KG1 (cell line): ENCODE data around the gene GPX3.

ENCODE experiments used
- DNase-seq: peaks from one replicate; lab custom pipeline; 2025; lab: John Stamatoyannopoulos, UW

The GPX3 gene

DNA sequence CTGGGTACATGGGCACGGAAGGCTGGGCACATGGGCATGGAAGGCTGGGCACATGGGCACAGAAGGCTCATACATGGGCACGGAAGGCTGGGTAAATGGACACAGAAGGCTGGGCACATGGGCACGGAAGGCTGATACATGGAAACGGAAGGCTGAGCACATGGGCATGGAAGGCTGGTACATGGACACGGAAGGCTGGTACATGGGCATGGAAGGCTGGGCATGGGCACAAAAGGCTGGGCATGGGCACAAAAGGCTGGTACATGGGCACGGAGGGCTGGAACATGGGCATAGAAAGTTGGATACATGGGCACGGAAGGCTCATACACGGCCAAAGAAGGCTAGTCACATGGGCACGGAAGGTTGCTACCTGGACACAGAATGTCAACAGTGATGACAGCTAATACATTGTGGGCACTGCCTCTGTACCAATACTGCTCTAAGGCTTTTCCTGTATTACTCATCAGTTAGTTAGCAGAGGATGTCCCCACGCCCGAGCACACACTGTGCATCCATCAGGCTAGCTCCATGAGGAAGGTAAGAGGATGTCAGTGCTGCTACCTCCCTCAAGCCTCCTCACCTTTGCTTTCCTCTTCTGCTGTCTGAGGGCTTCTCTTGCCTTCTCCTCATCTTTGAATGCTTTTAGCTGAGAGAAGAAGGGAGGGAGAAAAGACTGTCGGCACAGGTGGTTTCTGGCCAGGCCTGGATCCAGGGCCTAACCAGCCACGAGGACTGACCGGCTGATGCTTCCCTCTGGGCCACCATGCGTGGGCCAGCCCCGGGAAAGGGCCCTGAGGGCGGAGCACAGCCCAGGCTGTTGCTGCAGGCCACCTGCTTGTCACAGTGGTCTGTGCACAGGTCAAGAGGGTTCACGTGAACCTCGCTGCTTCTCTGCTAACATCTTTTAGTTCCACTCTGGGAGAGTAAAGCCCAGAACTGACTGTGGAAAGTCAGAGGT, 14.3 kb downstream of the GPX3 start:
- no peak for DNase-seq

DNA sequence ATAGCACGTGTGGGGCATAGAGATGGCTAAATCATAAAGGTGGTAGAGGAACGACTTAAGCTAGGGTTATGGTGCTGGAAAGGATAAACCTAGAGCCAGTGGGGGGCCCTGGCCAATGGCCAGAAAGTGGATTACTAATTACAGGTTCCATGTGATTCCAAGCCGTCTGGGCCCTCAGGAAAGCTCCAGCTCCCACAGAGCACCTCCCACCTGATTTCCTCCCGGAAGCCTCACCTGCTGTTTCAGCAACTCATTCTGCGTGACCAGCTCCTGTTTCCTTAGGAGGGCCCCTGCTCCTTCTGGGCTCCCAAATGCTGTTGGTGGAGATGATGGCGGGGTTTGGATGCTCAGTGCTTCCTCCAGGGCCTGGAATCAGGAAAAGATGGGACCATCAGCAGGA, 16.2 kb downstream of the GPX3 start:
- no peak for DNase-seq

DNA sequence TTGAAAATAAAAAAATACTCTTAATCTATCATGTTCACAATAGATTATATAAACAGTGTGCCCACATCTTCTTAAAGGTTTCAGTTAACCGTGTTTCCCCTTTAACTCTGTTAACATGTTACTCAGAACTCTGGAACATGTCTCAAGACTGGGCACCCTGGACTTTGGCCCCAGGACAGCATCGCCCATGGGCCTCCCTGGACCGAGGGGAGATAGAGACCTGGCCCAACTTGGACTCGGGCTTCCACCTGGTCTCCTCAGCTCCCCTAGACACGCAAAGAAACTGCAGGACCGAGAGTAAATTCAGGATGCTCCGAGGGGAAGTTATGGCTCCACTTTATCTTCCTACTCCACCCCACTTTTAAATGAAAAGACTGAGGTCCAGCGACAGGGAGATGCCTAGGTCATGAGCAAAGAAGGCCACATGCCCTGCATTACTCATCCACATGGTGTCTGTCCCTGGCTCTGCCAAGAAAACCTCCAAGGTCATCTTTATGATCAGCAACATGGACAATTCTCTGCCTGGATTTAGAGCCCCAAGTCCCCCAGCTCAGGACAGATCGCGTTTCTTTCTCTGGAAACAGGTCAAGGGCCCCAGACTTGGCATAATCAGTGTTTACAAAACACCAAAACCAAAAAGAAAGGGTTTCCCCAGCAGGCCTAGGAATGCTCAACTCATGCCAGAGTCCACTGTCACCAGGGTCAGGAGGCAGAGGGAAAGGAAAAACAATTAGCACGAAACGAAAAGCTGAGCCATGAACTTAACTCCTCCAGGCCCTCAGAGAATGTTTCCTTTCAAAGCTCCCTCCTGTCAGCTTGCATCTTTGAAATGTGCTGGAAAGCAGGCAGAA, 17.4 kb downstream of the GPX3 start:
- DNase-seq: no peak

- no peak for DNase-seq
These were observed 18.0 kb downstream of the GPX3 start for GRCh38 chr5:151038412-151038745.

GRCh38 chr5:151038801-151039238, 18.4 kb downstream of the GPX3 start:
- DNase-seq: no peak

GRCh38 chr5:151039665-151040064, 19.3 kb downstream of the GPX3 start:
- DNase-seq: no peak

GRCh38 chr5:151040211-151040747, 19.9 kb downstream of the GPX3 start:
- DNase-seq: no peak

DNA sequence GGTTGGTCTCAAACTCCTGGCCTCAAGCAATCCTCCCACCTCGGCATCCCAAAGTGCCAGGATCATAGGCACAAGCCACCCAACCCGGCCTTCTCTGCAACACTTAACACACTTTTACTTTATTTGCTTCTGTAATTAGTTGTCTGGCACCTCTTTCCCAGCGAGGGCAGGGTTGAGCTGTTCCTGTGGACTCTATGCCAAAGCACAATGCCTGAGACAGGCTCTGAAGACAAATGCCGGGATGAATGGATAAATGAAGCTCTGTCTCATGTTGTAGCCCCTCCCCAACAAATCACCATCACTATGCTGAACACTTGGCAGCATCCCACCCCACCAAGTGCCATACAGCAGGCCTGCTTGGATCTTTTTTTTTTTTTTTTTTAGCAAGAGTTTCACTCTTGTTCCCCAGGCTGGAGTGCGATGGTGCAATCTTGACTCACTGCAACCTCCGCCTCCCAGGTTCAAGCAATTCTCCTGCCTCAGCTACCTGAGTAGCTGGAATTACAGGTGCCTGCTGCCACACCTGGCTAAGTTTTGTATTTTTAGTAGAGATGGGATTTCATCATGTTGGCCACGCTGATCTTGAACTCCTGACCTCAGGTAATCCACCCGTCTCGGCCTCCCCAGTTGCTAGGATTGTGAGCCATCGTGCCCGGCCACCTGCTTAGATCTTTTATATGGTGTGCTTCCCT, 21.3 kb downstream of the GPX3 start:
- no peak for DNase-seq

GRCh38 chr5:151042453-151043093, 22.2 kb downstream of the GPX3 start:
- no peak for DNase-seq

GRCh38 chr5:151047814-151048425, 27.5 kb downstream of the GPX3 start:
- no peak for DNase-seq

DNA sequence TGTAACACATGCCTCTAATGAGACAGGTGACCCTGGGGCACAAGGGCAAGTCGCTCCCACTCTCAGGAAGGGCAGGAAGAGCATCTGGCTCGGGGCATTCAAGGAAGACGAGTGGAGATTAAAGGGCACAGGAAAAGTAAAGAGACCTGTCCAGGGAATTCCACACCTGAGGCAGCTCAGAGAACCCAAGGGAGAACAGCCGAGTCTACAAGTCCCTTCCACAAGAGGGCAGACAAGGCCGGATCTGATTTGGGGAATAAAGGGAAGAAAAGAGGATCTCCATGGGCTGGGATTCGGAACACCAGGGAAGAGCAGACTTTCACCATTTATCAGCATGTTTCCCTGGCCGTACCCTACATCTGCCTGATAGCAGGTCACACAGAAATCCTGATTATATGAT, 28.1 kb downstream of the GPX3 start:
- no peak for DNase-seq

DNA sequence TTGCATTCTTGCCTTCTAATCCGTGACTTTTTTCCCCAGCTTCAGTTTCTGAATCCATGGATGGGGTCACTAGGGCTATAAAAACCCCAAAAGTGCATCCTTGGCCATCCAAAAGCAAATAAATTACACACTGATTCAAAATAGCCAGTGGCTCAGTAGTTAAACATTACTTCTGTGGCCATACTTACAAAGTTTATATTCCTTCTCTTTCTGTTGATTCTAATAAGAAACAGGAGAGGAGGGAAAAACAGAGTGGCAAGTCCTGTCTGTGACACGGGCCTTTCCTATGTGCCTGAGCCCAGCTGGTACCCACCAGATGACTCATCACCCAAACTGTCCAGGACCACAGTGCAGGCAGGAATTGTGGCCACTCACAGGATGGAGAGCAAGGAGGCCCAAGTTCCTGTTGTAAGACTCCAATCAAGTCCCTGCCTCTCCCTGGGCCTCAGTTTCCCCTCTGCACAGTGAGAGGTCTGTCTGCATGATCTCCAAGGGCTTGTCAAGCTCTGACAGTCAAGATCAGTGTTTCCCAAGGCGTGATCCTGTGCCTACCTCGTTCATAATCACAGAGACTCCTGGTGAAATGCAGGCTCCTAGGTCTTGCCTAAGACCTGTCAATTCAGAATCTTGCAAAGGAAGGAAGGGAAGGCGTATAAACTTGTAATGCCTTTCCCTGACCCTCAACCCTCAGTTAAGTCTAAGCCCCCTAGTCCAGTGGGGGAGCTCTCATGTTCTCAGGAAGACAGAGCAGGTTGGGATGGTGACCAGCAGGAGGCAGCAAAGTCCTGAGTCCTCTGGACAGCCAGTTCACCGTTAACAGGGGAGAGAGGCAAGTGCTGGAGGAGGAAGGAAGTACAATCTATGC, 30.9 kb downstream of the GPX3 start:
- DNase-seq: peak; percentile 10

DNA sequence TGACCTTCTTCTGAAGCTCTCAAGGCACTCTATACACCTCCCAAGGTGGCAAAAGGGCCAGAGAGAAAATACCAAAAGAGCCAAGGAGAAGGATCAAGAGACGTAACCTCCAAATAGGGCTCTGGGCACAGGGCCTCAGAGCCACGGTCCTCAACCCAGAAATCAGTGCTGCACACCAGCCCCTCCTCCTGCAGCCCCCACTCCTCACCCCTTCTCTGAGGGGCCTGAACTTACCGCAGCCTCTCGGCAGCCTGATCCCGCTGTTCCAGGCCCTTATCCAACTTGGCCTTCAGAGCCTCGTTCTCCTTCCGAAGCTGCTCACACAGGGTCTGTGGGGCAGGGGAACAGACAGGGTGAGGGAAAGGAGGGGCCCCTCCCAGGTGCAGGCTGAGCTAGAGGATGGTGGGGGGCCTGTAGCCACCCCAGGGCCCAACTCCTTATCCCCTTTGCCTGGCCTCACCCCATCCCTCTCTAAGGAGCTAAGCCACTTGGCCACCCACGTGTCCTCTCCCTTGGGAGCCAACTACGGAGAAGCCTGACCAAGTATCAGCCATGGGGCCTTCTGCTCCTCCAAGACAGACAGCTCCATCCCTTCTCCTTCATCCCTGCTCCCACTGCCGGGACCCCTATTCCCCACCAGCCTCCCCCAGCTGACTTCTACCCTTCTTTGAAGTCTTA, 31.7 kb downstream of the GPX3 start:
- no peak for DNase-seq

GRCh38 chr5:151052836-151053235, 32.4 kb downstream of the GPX3 start:
- DNase-seq: no peak

DNA sequence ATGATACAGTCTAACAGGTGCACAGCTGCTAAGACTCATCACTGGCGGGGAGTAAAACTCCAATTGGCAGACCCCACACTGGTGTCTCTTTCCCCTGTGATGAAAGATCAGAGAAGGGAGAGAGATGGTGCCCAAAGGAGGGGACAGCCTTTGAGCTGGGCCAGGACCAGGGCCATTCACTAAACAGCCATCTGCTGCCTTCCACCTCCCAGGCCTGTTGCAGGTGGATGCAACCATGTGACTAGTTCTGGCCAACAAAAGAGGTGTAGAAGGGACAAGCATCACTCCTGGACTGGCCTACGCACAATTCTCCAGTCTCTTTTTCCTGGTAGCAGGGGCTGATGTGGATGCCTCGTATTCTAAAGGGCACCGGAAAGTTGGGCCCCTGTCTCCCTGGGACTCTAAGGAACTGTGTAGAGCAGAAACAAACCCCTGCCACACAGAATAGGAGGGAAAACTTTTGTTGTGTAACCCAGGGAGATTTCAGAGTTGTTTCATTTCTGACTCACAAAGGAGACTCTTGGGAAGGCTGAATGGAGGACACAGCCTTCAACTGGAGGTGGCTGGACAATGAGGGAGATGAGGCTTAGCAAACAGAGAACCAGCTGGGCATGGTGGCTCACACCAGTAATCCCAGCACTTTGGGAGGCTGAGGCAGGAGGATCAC, 33.5 kb downstream of the GPX3 start:
- DNase-seq: no peak

- no peak for DNase-seq
These were observed 34.3 kb downstream of the GPX3 start for GRCh38 chr5:151054709-151055108.

GRCh38 chr5:151055336-151055735, 34.9 kb downstream of the GPX3 start:
- no peak for DNase-seq

DNA sequence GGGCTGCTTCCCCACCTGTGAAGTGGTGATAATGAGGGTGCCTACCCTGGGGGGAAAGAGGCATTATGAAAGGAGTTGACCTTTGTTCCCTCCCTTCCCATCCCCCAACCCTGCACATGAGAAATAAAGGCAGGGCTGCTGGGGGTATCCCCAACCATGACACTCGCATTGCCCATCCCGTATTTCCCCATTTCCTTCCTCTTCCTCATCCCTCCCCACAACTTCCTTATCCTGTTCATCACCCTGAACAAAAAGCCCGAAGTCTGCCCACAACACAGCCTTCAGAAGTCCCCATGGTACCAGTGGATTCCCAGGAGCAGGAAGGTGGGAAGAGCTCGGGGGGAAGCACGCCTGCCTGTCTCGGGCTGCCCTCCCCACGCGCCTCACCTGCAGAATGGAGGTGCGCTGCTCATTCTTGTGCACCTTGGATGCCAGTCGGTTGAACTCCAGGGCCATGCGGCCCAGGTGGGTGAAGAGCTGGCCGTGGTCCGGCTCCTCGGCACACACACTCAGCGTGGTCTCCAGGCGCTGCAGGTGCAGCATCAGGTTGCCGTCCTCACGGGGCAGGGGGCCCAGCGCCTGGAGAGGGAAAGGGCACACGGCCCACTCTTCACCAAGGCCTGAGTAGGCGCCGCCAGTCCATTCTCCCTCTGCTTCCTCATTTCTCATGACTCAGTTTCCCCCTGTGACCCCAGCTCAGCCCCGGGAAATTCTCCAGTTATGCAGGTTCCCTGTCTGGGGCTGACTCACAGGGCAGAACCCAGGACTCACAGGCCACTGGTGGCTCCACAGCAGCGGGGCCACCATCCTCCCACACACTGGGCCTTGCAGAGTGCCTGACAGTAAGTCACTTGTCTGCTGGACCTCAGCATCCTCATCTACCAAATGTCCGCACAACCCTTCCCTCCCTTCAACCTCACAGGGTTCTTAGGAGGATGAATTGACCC, 36.3 kb downstream of the GPX3 start:
- no peak for DNase-seq
